OCI-M2 (cell line): ENCODE measurements around the gene ZC3H18.
"Not testable (repeated sequence)": the region's sequence is repeated elsewhere in the genome, so short reads cannot be mapped to it uniquely, and the experiment has no call there.

Experiments used
- DNase-seq: peaks from one replicate; lab custom pipeline; 2025; ENCODE audit not compliant: unreplicated experiment; lab: John Stamatoyannopoulos, UW

The ZC3H18 gene

GRCh38 chr16:88600539-88600896 is 30.3 kb downstream of the ZC3H18 start:
- no peak for DNase-seq

GRCh38 chr16:88601313-88602036 is 31.3 kb downstream of the ZC3H18 start:
- no peak for DNase-seq

GRCh38 chr16:88602091-88602490 is 31.9 kb downstream of the ZC3H18 start:
- DNase-seq = no peak

DNA sequence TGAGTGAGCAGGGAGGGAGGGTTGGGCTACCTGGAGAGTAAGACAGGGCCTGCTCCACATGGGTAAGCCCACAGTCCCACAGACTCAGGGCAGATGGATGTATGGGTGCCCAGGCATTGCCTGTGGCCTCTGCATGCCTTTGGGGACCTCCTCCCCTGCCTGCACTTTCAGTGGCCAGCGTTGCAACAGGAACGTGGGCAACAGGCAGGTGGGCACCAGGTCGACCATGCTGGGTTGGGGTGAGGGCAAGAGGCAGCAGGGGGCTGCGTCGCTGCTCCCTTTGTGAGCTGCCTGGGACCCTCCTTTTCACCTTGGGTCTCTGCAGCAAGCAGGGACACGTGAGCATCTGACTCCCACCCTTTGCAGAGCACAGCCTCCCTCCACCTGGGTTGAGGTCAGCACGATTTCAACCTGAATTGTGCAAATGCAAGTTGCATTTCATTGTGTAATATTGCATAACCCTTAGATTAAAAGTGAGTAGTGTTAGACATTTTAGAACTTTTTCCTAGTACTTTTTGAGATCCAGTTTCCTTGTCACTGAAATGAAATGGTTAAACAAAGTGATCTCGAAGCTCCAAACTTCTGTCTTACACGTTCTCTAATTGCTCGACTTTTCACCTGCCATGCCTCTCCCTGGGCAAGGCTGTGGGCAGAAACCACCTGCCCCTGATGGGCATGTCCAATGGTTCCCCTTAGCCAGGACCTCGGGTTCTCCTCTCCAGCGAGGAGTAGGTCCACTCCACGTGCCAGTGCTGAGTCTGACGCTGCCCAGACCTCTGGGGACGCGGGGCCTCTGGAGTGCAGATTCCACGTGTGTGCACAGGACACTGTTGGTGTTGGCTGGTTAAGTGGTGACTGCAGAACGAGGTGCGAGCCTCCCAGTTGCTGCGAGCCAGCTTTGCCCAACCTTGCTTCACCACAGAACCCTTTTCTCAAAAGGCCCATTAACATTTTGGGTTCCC is 35.3 kb downstream of the ZC3H18 start:
- no peak for DNase-seq

GRCh38 chr16:88606148-88606757 is 36.0 kb downstream of the ZC3H18 start:
- DNase-seq = no peak

GRCh38 chr16:88608076-88608475 is 37.9 kb downstream of the ZC3H18 start:
- DNase-seq = no peak

DNA sequence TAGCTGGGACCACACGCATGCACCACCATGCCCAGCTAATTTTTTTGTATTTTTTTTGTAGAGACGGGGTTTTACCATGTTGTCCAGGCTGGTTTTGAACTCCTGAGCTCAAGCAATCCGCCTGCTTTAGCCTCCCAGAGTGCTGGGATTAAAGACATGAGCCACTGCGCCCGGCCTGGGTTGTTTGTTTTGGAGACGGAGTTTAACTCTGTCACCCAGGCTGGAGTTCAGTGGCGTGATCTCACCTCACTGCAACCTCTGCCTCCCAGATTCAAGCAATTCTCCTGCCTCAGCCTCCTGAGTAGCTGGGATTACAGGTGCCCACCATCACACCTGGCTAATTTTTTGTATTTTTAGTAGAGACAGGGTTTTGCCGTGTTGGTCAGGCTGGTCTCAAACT is 39.2 kb downstream of the ZC3H18 start:
- DNase-seq = not testable (repeated sequence)

DNA sequence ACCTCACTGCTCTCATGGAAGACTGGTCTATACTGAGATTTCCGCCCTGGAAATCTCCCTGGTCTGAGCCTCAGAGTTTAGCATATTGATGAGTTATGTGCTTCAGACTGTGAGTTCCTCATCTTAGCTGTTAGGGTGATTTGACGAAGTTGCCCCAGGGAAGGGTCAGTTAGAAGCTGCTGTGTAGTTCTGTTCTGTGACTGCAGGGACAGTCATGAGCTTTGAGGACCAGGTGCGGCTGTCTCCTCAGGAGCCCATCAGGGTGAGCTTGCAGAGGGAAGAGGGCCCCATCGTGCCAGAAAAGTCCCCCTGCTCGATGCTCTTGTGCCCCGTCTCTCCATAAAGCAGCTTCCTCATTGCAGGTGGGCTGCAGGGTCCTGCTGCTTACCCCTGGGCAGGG is 39.9 kb downstream of the ZC3H18 start:
- DNase-seq = no peak

GRCh38 chr16:88610909-88611812 is 41.0 kb downstream of the ZC3H18 start:
- DNase-seq = no peak

DNA sequence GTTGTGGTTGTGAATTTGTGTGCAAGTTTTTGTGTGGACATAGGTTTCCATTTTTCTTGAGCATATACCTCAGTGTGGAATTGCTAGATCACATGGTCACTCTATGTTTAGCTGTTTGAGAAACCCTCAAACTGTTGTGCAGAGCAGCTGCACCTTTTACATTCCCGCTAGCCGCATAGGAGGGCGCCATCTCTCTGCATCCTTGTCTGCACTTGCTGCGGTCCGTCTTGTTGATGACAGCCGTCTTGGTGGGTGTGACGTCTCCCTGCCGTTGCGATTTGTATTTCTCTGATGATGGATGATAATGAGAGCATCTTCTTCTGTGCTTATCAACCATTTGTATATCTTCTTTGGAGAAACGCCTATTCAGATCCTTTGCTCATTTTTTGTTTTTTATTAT is 43.1 kb downstream of the ZC3H18 start:
- no peak for DNase-seq

DNA sequence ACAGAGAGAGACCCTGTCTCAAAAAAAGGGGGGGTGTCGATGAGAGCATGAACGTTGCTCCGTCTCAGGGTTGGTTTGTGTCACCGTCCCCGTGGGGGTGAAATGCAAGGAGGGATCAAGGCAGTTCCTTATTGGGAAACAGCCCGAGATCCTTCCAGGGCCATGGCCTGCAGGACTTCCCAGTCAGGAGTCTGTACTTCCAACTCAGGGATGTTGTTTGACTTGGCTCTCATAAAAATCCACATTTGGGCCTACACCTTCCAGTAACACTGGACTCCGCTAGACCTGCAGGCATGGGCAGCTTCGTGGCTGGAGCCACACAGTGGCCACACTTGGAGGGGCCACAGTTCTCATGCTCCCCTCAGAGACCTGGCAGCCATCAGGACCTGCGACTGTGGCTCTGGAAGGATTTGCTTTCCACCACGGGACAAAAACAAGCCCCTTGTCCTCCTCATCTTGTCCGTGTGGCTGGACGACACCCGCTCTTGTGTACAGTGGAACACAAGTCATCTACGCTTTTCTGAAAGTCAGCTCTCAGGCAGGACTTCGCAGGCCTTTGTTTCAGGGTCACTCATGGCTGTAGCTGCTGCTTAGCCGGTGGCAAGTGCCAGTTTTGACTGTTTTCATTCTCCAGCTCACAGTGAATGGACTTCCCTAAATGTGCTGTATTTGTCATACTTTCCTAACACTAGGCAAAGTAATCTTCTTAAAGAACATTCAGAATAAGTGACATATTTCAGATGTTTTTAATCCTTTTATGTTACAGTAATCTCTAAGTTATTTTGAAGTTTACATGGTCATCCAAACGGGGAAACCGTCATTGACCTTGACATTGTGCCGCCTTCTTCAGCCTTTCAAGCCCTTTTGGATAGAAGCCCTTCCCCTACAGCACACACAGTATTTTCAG is 44.0 kb downstream of the ZC3H18 start:
- DNase-seq = no peak

- no peak for DNase-seq
Observed at GRCh38 chr16:88614818-88615580, 44.8 kb downstream of the ZC3H18 start.

GRCh38 chr16:88616320-88616719 is 46.1 kb downstream of the ZC3H18 start:
- DNase-seq = no peak

GRCh38 chr16:88616736-88617135 is 46.5 kb downstream of the ZC3H18 start:
- no peak for DNase-seq

- no peak for DNase-seq
Observed at GRCh38 chr16:88617268-88618031, 47.2 kb downstream of the ZC3H18 start.

GRCh38 chr16:88618182-88618955 is 48.2 kb downstream of the ZC3H18 start:
- DNase-seq = no peak

DNA sequence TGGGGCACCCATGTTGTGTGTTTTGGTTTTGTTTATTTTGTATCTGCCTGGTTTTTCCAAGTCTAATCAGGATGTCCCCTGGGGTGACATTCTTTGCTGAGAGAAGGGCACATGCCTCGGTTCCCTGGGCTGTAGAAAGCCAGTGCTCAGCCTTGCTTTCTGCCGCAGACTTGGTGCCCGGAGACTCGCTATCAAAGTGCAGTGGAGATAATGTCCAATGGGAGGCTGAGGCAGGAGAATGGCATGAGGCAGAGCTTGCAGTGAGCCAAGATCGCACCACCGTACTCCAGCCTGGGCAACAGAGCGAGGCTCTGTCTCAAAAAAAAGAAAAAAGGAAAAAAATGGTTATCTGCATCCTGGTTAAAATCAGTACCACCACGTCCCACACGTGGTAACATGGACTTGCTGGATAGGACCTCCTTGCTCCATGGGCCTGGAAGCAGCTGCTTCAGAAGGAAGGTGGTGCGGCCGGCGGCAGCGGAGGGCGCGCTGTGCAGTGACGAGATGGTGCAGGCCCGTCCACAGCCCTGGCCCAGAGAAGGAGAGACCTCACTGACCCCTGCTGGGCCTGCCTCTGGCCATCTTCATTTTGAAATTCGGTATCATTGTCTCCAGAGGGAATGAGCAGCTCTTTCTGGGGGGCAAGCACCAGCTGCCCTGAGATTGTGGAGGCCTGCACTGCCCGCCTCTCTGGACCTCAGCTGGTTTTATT is 48.9 kb downstream of the ZC3H18 start:
- no peak for DNase-seq
